Measurements from ENCODE around the gene ARHGEF11.

DNA sequence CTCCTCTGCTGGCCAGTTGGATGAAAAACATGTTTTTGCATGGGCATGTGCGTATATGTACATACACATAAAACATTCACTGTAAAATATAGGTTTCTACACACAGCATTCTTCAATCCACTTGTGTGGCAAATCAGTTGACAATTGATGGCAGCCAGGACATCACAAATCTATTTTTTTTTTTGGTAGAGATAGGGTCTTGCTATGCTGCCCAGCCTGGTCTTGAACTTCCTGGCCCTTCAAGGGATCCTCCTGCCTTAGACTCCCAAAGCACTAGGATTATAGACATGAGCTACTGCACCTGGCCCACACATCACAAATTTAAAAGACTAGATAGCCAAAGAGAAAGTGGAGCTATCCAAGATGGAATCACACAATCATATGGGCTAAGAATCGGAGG is 39.6 kb downstream of the ARHGEF11 start:
- TF ChIP-seq POLR2A (IDR thresholded peaks at IDR 0.05) = no peak
- TF ChIP-seq, protein P1, sequence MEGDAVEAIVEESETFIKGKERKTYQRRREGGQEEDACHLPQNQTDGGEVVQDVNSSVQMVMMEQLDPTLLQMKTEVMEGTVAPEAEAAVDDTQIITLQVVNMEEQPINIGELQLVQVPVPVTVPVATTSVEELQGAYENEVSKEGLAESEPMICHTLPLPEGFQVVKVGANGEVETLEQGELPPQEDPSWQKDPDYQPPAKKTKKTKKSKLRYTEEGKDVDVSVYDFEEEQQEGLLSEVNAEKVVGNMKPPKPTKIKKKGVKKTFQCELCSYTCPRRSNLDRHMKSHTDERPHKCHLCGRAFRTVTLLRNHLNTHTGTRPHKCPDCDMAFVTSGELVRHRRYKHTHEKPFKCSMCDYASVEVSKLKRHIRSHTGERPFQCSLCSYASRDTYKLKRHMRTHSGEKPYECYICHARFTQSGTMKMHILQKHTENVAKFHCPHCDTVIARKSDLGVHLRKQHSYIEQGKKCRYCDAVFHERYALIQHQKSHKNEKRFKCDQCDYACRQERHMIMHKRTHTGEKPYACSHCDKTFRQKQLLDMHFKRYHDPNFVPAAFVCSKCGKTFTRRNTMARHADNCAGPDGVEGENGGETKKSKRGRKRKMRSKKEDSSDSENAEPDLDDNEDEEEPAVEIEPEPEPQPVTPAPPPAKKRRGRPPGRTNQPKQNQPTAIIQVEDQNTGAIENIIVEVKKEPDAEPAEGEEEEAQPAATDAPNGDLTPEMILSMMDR (IDR thresholded peaks at IDR 0.05) = no peak
- no peak for TF ChIP-seq POLR2AphosphoS5 (IDR thresholded peaks at IDR 0.05)
- no peak for TF ChIP-seq EP300 (IDR thresholded peaks at IDR 0.05)

Measured in upper lobe of left lung (tissue), 4 donors.